Fibroblast of gingiva (primary cell): Measurements from ENCODE around the gene LITAF.
A peak's percentile ranks its signal among the peaks of the same experiment; 100 is the strongest.

Experiments used
- DNase-seq: peaks from one replicate; pipeline ENCODE4 v3.0.0-alpha.2; 2011; ENCODE audit warnings: low read depth

The LITAF gene

GRCh38 chr16:11586856-11587642 lies at the start of gene LITAF:
Gene LITAF (minus strand): TSS chr16:11586919. CDS start chr16:11556730, 30,189 bp downstream.
- DNase-seq = peak; percentile 60

- no peak for DNase-seq
Measured at GRCh38 chr16:11636172-11636721, 49.5 kb upstream of the LITAF start.

- no peak for DNase-seq
Measured at GRCh38 chr16:11635679-11636171, 49.0 kb upstream of the LITAF start.

GRCh38 chr16:11635113-11635652 lies 48.5 kb upstream of the LITAF start:
- DNase-seq = no peak

GRCh38 chr16:11634312-11634711 lies 47.6 kb upstream of the LITAF start:
- DNase-seq = no peak

- no peak for DNase-seq
Measured at GRCh38 chr16:11633113-11633512, 46.4 kb upstream of the LITAF start.

- peak; percentile 89 for DNase-seq
Measured at GRCh38 chr16:11632455-11632939, 45.8 kb upstream of the LITAF start.

GRCh38 chr16:11631214-11631613 lies 44.5 kb upstream of the LITAF start:
- no peak for DNase-seq

GRCh38 chr16:11630768-11631056 lies 44.0 kb upstream of the LITAF start:
- DNase-seq = no peak

- no peak for DNase-seq
Measured at GRCh38 chr16:11630046-11630767, 43.5 kb upstream of the LITAF start.

- DNase-seq = no peak
Measured at GRCh38 chr16:11629071-11630030, 42.6 kb upstream of the LITAF start.

GRCh38 chr16:11627822-11628457 lies 41.2 kb upstream of the LITAF start:
- DNase-seq = peak; percentile 17

GRCh38 chr16:11627292-11627663 lies 40.6 kb upstream of the LITAF start:
- DNase-seq = no peak

GRCh38 chr16:11626657-11627291 lies 40.1 kb upstream of the LITAF start:
- DNase-seq = no peak

GRCh38 chr16:11625769-11626168 lies 39.0 kb upstream of the LITAF start:
- DNase-seq = no peak

- peak; percentile 53 for DNase-seq
Measured at GRCh38 chr16:11624636-11625607, 38.2 kb upstream of the LITAF start.

- no peak for DNase-seq
Measured at GRCh38 chr16:11624205-11624604, 37.5 kb upstream of the LITAF start.

- DNase-seq = no peak
Measured at GRCh38 chr16:11621920-11622651, 35.4 kb upstream of the LITAF start.

- no peak for DNase-seq
Measured at GRCh38 chr16:11621539-11621919, 34.8 kb upstream of the LITAF start.
